GDM1 (cell line): ENCODE data around the gene LRRC61.
"Not testable (repeated sequence)": the region's sequence is repeated elsewhere in the genome, so short reads cannot be mapped to it uniquely, and the experiment has no call there.

Source experiments
- DNase-seq: peaks from one replicate; lab custom pipeline; 2025; lab: John Stamatoyannopoulos, UW

LRRC61 gene

GRCh38 chr7:150307904-150308303 is 15.3 kb upstream of the LRRC61 start:
- no peak for DNase-seq

DNA sequence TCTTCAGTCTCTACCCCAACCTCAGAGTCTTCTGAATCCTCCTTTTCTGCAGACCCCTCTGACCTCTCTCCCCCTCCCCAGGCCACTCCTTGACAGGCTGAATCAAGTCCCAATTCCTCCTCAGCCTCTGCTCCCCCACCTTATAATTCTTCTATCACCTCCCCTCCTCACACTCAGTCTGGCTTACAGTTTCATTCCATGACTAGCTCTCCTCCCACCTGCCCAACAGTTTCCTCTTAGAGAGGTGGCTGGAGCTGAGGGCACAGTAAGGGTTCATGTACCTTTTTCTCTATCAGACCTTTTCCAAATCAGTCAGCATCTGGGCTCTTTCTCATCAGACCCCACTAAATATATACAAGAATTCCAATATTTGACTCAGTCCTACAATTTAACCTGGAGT is 14.6 kb upstream of the LRRC61 start:
- DNase-seq = no peak

DNA sequence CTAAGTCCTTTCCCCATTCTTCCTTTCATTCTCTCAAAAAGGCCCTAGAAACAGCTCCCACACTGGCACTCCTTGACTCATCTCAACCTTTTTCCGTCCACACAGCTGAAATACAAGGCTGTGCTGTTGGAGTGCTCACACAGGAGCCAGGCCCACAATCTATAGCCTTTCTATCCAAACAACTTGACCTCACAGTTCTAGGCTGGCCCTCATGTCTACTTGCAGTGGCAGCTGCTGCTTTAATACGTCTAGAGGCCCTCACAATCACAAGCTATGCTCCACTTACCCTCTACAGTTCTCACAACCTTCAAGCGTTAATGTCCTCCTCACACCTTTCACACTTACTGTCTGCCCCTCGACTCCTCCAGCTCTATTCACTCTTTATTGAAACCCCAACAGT is 12.0 kb upstream of the LRRC61 start:
- DNase-seq = no peak

DNA sequence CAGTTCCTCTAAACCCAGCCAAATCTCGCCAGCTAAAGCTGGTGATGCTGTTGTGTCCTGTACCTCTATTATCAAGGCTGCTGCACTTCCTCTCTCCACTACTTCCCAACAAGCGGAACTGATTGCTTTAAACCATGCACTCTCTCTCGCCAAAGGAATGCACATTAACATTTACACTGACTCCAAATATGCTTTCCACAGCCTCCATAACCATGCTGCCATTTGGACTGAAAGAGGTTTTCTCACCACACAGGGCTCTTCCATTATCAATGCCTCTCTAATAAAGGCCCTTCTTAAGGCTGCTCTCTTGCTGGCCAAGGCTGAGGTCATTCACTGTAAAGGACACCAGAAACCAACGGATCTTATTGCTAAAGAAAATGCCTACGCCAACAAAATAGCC is 11.4 kb upstream of the LRRC61 start:
- no peak for DNase-seq

DNA sequence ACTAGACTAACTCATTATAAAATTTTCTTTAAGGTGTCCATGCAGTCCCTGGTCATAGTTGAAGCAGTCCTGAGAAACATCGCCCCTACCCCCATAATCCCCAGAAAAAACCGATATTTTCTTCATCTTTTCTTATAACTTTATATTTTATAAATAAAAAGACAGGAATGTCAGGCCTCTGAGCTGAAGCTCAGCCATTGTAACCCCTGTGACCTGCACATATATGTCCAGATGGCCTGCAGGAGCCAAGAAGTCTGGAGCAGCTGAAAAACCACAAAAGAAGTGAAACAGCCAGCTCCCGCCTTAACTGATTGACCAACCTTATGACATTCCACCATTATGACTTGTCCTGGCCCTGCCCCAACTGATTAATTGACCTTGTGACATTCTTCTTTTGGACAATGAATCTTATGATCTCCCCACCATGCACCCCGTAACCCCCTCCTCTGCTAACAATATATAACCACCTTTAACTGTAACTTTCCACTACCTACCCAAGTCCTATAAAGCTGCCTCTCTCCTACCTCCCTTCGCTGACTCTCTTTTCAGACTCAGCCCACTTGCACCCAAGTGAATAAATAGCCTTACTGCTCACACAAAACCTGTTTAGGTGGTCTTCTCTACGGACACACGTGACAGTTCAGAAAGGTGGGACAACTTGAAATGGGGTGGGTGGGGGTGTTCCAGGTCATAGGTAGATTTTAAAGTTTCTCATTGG is 10.3 kb upstream of the LRRC61 start:
- not testable (repeated sequence) for DNase-seq

DNA sequence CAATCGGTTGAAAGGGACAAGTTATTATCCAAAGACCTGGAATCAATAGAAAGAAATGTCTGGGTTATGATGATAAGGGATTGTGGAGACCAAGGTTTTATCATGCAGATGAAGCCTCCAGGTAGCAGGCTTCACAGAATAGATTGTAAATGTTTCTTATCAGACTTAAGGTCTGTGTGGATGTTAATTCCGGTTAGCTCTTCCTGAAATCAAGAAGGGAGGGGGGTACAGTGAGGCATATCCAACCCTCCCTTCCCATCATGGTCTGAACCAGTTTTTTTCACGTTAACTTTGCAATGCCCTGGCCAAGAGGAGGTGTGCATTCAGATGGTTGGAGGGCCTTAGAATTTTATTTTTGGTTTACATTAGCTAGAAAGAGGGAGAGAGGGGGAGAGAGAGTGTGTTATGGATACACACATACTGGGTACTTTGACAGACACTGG is 9.8 kb upstream of the LRRC61 start:
- DNase-seq = no peak

GRCh38 chr7:150313870-150314269 is 9.3 kb upstream of the LRRC61 start:
- DNase-seq = no peak

GRCh38 chr7:150314639-150315239 is 8.4 kb upstream of the LRRC61 start:
- DNase-seq = no peak

GRCh38 chr7:150316987-150317386 is 6.2 kb upstream of the LRRC61 start:
- DNase-seq = not testable (repeated sequence)

- DNase-seq = no peak
Observed at GRCh38 chr7:150317748-150318444, 5.3 kb upstream of the LRRC61 start.

DNA sequence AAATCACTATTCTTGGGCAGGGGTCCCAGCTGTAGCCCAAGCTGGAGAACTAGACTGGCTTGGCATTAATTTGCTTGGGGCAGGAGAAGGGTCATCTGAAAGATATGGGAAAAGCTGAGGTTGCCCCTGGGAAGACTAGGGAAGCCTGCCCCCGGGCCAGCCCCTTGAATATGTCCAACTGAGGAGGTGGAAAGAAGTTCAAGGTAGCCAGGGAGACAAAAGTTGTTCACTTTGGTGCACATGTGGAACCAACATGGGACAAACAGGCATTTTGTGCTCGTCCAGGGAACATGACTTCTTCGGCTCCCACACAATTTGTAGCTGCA is 1.4 kb upstream of the LRRC61 start:
- DNase-seq = no peak

DNA sequence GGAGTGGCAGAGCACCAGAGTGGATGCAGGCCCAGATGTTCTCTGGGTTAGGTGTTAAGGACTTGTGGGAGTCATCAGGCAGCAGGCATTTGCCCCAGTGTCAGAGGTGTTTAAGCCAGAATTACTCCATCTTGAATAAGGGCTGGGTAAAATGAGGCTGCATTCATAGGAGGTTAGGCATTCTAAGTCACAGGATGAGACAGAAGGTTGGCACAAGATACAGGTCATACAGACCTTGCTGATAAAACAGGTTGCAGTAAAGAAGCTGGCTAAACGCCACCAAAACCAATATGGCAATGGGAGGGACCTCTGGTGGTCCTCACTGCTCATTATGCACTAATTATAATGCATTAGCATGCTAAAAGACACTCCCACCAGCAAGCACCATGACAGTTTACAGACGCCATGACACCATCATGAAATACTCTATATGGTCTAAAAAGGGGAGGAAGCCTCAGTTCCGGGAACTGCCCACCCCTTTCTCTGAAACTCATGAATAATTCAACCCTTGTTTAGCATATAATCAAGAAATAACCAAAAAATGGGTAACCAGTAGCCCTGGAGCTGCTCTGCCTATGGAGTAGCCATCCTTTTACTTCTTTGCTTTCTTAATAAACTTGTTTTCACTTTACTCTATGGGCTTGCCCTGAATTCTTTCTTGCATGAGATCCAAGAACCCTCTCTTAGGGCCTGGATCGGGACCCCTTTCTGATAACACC is 882 bp upstream of the LRRC61 start:
- no peak for DNase-seq

DNA sequence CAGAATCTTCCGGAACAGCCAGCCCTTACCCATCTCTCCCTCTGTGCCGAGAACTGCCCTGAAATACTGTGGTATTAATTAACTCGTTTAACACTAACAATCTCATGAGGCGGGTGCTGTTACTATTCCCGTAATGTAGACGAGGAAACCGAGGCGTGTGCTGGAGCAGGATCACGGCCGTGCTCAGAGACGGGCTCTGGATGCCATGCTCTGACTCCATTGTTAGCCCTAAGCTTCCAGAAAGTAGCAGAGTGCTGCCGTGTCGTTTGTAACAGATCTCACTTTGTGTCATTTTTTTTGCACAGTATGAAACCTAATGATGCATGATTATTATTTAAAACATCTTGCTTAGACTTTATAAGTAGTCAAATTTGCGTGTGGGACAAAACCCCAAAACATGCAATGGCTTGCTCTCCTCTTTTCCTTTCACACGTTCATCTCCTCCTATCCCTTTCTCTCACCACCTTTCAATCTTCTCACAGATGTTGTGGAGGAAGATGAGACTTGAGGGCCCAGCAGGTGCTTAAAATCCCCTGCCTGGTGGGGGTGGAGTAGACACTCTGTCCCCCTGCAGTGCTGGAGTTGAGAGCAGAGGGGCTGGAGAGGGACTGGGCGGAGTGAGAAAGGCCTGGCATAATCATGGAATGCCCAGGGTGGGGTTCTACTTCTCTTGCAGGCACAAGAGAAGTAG is 672 bp downstream of the LRRC61 start:
- DNase-seq = no peak

GRCh38 chr7:150324373-150324961 is 1.3 kb downstream of the LRRC61 start:
- no peak for DNase-seq

- DNase-seq = no peak
Observed at GRCh38 chr7:150325110-150325611, 2.0 kb downstream of the LRRC61 start.

DNA sequence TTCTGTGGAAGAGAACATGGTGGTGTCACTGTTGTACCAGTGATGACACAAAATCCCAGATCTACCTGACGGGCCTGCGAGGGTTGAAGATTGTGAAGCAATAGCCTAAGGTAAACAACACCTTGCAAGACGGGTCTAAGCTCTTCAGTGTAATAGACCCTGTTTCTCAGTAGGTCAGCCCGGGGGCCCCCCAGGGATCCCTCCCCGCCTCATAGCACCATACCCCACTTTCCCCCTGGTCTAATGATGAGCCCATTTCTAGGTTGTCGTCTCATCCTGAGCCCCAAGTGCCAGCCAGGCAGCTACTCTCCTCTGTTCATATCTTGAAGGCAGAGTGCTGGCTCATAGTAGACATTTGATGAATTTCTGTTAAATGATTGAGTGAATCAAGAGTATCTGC is 2.7 kb downstream of the LRRC61 start:
- DNase-seq = no peak

- no peak for DNase-seq
Observed at GRCh38 chr7:150326657-150327268, 3.6 kb downstream of the LRRC61 start.

GRCh38 chr7:150327308-150327707 is 4.2 kb downstream of the LRRC61 start:
- DNase-seq = no peak

- no peak for DNase-seq
Observed at GRCh38 chr7:150329331-150330120, 6.4 kb downstream of the LRRC61 start.

GRCh38 chr7:150330211-150330885 is 7.2 kb downstream of the LRRC61 start:
- DNase-seq = no peak
